Naive B cell (primary cell): Measurements from ENCODE around the gene PGC. TPM values are rescaled to one million over a fixed set of nuclear protein-coding genes. Genes with fewer than 3 reads are reported as not detected.
A peak's percentile ranks its signal among the peaks of the same experiment; 100 is the strongest.

Experiments used
- ATAC-seq, 2 donors: fragments of 150-1000 bp; cut with Tn5 transposase; 2 replicates each; pipeline ENCODE4 v1.10.0; 2021; ENCODE audit warnings: low read depth in 2 of 2, mild to moderate bottlenecking in 2 of 2, moderate library complexity in 2 of 2
- DNase-seq: peaks from one replicate; pipeline ENCODE4 v3.0.0; 2022
- H3K27ac Mint-ChIP-seq, 6 donors: one replicate each; pipeline ENCODE4 v1.8.0; 2020 to 2022; ENCODE audit warnings: mild to moderate bottlenecking in 6 of 6, mixed read lengths in 6 of 6, moderate library complexity in 5 of 6, inconsistent platforms in 2 of 6
- H3K27me3 Mint-ChIP-seq, 3 donors: one replicate each; pipeline ENCODE4 v1.8.0; 2021 to 2022; ENCODE audit warnings: mixed read lengths in 3 of 3, mild to moderate bottlenecking in 1 of 3
- H3K36me3 Mint-ChIP-seq, 2 donors: one replicate each; pipeline ENCODE4 v1.8.0; 2020 to 2022; ENCODE audit warnings: mixed read lengths in 2 of 2, inconsistent platforms in 1 of 2, mild to moderate bottlenecking in 1 of 2
- H3K4me1 Mint-ChIP-seq, 3 donors: one replicate each; pipeline ENCODE4 v1.8.0; 2020 to 2022; ENCODE audit warnings: mixed read lengths in 3 of 3, inconsistent platforms in 1 of 3, mild to moderate bottlenecking in 1 of 3, moderate library complexity in 1 of 3
- H3K4me3 Mint-ChIP-seq, 8 donors: one replicate each; pipeline ENCODE4 v1.8.0; 2020 to 2022; ENCODE audit warnings: mild to moderate bottlenecking in 8 of 8, mixed read lengths in 8 of 8, moderate library complexity in 8 of 8, inconsistent platforms in 2 of 8
- H3K9me3 Mint-ChIP-seq, 7 donors: one replicate each; pipeline ENCODE4 v1.8.0; 2020 to 2022; ENCODE audit warnings: mixed read lengths in 7 of 7, mild to moderate bottlenecking in 5 of 7, inconsistent platforms in 2 of 7, moderate library complexity in 1 of 7
- polyA plus RNA-seq, 6 donors: library from polyadenylated mRNA; unstranded; fragments of 300-500 nt; fragmentation: Illumina TruSeq; gene quantifications; one replicate each; pipeline ENCODE4 v1.2.3, GENCODE V29; 2021; ENCODE audit warnings: low read depth in 6 of 6

Gene PGC
- polyA plus RNA-seq, 6 donors from 2014 or later: not detected

DNA sequence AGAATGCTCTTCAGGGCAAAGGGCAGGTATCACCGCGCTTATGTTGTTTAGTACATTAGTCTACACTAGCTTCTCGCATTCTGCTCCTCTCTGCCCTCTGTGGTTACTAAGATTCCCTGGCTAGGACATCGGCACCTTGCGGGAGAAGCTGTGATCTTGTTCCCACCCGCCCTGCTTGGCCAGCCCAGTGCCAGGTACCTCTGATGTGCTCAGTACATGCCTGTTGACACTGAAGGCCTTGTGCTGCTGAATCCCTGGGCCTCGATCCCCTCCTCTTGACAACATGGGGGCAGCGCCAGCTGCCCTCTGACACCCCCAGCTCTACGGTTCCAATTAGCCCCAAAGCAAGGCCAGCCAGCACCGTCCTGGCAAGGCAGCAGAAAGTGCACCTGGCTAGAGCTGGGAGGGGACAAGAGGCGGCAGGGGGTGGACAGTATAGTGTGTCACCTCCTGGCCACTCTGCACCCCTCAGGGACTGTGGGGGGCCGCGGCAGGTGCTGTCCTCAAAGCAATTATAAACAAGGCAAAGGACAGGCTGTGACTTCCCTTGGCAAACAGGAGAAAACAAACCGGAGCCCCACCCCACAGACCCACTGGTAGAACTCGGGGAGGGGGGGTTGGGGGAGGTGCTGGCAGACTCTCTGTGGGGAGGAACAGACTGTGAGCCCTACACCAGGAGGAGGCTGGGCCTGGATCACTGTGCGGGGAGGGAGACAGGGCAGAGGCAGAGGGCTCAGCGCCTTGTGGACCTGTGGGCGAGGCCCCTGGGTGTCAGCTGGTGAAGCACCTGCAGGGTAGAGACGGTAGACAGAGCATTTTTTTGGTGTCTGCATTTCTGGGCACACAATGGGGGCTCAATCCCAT lies 18.9 kb downstream of the PGC start:
- Mint-ChIP-seq H3K27ac (peak overlapping the region; percentile 81 to 94 (median 90)), H3K4me1 (peaks cover 75 to 98% (median 94%) of the 10 kb centered on the region in 3 donors), H3K36me3 (no peaks in the 10 kb centered on the region), H3K27me3 (no peaks in the 10 kb centered on the region), H3K9me3 (no peaks in the 10 kb centered on the region), H3K4me3 (peak overlapping the region; percentile 74 to 99 (median 84))
- DNase-seq: peak; percentile 39
- ATAC-seq: peak; percentile 22 to 38

- peaks cover 80 to 98% (median 95%) of the 10 kb centered on the region in 3 donors for H3K4me1 Mint-ChIP-seq
- no peaks in the 10 kb centered on the region for H3K9me3 Mint-ChIP-seq
- no peak for DNase-seq
- H3K4me3 Mint-ChIP-seq: peak overlapping the region in 7 of 8 donors; percentile 64 to 99 (median 79)
- no peak for ATAC-seq
- peak overlapping the region in 5 of 6 donors; percentile 37 to 88 (median 81) for H3K27ac Mint-ChIP-seq
- H3K27me3 Mint-ChIP-seq: no peaks in the 10 kb centered on the region
- no peaks in the 10 kb centered on the region for H3K36me3 Mint-ChIP-seq
Observed at GRCh38 chr6:41727705-41728072, 19.5 kb downstream of the PGC start.

GRCh38 chr6:41726876-41727275 lies 20.3 kb downstream of the PGC start:
- Mint-ChIP-seq H3K36me3 (no peaks in the 10 kb centered on the region), H3K4me1 (peaks cover 81 to 99% (median 97%) of the 10 kb centered on the region in 3 donors), H3K27me3 (no peaks in the 10 kb centered on the region), H3K27ac (peak overlapping the region; percentile 48 to 97 (median 87)), H3K4me3 (peak overlapping the region; percentile 62 to 99 (median 77)), H3K9me3 (no peaks in the 10 kb centered on the region)
- no peak for DNase-seq
- no peak for ATAC-seq

DNA sequence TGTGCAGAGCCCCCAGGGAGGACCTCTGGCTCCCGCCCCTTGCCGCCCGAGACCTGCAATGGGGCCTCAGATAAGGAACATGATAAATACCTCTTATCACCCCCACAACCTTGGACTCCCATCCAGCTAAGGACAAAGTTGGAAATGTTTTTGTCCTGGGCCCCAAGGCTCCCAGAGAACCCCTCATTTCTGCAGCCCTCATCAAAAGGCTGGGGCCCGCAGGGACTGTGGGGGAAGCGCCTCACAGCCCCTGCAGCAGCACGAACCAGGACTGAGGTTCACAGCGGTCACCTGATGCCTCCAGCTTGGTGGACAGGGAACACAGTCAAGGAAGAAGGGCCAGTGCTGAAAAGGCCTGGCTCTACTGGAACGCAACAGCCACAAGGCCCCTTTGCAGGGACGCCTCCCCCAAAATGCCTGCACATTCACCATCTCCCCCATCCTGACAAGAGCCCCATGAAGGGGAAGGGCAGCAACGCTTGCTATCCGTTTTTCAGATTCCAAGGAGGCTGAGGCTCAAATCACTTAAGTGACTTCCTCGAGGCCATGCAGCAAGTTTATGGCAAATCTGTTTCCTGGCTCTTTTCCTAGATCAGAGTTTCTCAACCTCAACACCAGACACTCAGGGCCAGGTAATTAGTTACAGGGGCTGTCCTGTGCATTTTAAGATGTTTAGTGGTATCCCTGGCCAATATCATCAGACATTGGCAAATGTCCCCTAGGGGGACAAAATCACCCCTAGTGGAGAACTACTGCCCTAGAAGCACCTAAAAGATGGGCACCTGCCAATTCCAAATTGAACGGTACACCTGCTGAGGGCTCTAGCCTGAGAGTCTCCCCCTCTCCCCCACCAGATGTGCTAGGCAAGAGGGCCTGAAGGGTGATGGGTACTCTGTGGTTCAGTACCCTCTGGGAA lies 22.4 kb downstream of the PGC start:
- peak overlapping the region in 5 of 6 donors; percentile 58 to 99 (median 98) for H3K27ac Mint-ChIP-seq
- peaks cover 82 to 99% (median 99%) of the 10 kb centered on the region in 3 donors for H3K4me1 Mint-ChIP-seq
- peak overlapping the region; percentile 75 to 96 (median 94) for H3K4me3 Mint-ChIP-seq
- no peaks in the 10 kb centered on the region for H3K9me3 Mint-ChIP-seq
- DNase-seq (no peak), ATAC-seq (no peak)
- no peaks in the 10 kb centered on the region for H3K36me3 Mint-ChIP-seq
- no peaks in the 10 kb centered on the region for H3K27me3 Mint-ChIP-seq

GRCh38 chr6:41724228-41724580 lies 23.0 kb downstream of the PGC start:
- ATAC-seq: no peak
- Mint-ChIP-seq H3K9me3 (no peaks in the 10 kb centered on the region), H3K27me3 (no peaks in the 10 kb centered on the region), H3K27ac (peak overlapping the region; percentile 88 to 99 (median 98)), H3K36me3 (no peaks in the 10 kb centered on the region), H3K4me1 (peaks cover 83 to 99% (median 99%) of the 10 kb centered on the region in 3 donors), H3K4me3 (peak overlapping the region; percentile 75 to 96 (median 94))
- DNase-seq: no peak

- no peaks in the 10 kb centered on the region for H3K36me3 Mint-ChIP-seq
- peaks cover 83 to 99% (median 99%) of the 10 kb centered on the region in 3 donors for H3K4me1 Mint-ChIP-seq
- H3K9me3 Mint-ChIP-seq: no peaks in the 10 kb centered on the region
- H3K27me3 Mint-ChIP-seq: no peaks in the 10 kb centered on the region
- H3K27ac Mint-ChIP-seq: peak overlapping the region; percentile 88 to 99 (median 98)
- peak; percentile 87 for DNase-seq
- ATAC-seq: peak; percentile 95 to 96
- peak overlapping the region; percentile 75 to 96 (median 94) for H3K4me3 Mint-ChIP-seq
Observed at GRCh38 chr6:41723530-41724227, 23.5 kb downstream of the PGC start.

- H3K36me3 Mint-ChIP-seq: no peaks in the 10 kb centered on the region
Observed at GRCh38 chr6:41722969-41723529, 24.1 kb downstream of the PGC start.

GRCh38 chr6:41721414-41721813 lies 25.8 kb downstream of the PGC start:
- ATAC-seq (no peak), DNase-seq (no peak)
- Mint-ChIP-seq H3K4me3 (peak overlapping the region in 7 of 8 donors; percentile 64 to 96 (median 75)), H3K9me3 (no peaks in the 10 kb centered on the region), H3K36me3 (no peaks in the 10 kb centered on the region), H3K27me3 (no peaks in the 10 kb centered on the region), H3K27ac (peak overlapping the region; percentile 58 to 98 (median 90)), H3K4me1 (peaks cover 88 to 100% (median 99%) of the 10 kb centered on the region in 3 donors)

More at GRCh38 chr6:41722969-41723529, 24.1 kb downstream of the PGC start:
- Mint-ChIP-seq H3K4me3 (peak overlapping the region; percentile 75 to 96 (median 94)), H3K27ac (peak overlapping the region; percentile 88 to 99 (median 96)), H3K9me3 (no peaks in the 10 kb centered on the region), H3K27me3 (no peaks in the 10 kb centered on the region), H3K4me1 (peaks cover 83 to 99% (median 99%) of the 10 kb centered on the region in 3 donors)
- ATAC-seq (no peak), DNase-seq (no peak)

DNA sequence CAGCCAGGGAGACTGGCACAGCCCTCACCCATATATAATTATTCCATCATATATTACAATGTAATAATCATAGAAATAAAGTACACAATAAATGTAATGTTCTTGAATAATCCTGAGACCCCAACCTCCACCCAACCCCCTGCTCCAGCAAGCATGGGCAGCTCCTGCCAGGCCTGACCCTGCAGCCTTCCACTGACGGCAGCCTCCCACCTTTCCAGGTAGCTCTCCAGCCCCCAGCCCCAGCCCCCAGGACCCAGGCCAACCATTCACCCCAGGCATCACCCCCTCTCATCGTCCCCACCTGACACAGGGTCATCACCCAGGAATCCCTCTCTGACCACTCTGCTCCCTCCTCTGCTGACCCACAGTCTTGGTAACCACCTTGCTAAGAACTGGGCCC lies 26.4 kb downstream of the PGC start:
- Mint-ChIP-seq H3K4me1 (peaks cover 90 to 100% (median 99%) of the 10 kb centered on the region in 3 donors), H3K27me3 (no peaks in the 10 kb centered on the region), H3K4me3 (peak overlapping the region; percentile 69 to 96 (median 81)), H3K9me3 (no peaks in the 10 kb centered on the region), H3K27ac (peak overlapping the region; percentile 70 to 98 (median 90)), H3K36me3 (no peaks in the 10 kb centered on the region)
- DNase-seq (no peak), ATAC-seq (no peak)

- Mint-ChIP-seq H3K27ac (peak overlapping the region in 5 of 6 donors; percentile 70 to 98 (median 93)), H3K27me3 (no peaks in the 10 kb centered on the region), H3K4me3 (peak overlapping the region in 7 of 8 donors; percentile 35 to 96 (median 69)), H3K4me1 (peaks cover 88 to 99% (median 98%) of the 10 kb centered on the region in 3 donors), H3K36me3 (no peaks in the 10 kb centered on the region), H3K9me3 (no peaks in the 10 kb centered on the region)
- ATAC-seq (peak; percentile 10 to 16), DNase-seq (peak; percentile 20)
Observed at GRCh38 chr6:41720262-41720620, 27.0 kb downstream of the PGC start.

GRCh38 chr6:41719436-41720261 lies 27.5 kb downstream of the PGC start:
- no peaks in the 10 kb centered on the region for H3K27me3 Mint-ChIP-seq
- peak overlapping the region; percentile 69 to 98 (median 85) for H3K27ac Mint-ChIP-seq
- H3K36me3 Mint-ChIP-seq: no peaks in the 10 kb centered on the region
- ATAC-seq: no peak
- H3K4me1 Mint-ChIP-seq: peaks cover 87 to 98% (median 97%) of the 10 kb centered on the region in 3 donors
- DNase-seq: no peak
- H3K4me3 Mint-ChIP-seq: peak overlapping the region in 7 of 8 donors; percentile 9 to 96 (median 59)
- no peaks in the 10 kb centered on the region for H3K9me3 Mint-ChIP-seq

DNA sequence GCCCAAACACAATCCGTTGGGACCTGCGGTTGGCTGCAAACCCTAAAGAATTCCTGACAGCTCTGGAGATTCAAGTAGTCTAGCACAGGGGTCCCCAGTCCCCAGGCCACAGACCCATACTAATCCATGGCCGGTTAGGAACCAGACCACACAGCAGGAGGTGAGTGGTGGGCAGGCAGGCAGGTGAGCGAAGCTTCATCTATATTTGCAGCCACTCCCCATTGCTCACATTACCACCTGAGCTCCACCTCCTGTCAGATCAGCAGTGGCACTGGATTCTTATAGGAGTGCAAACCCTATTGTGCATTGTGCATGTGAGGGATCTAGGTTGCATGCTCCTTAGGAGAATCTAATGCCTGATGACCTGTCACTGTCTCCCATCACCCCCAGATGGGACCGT lies 28.4 kb downstream of the PGC start:
- no peaks in the 10 kb centered on the region for H3K9me3 Mint-ChIP-seq
- no peaks in the 10 kb centered on the region for H3K27me3 Mint-ChIP-seq
- no peak for ATAC-seq
- DNase-seq: no peak
- H3K36me3 Mint-ChIP-seq: no peaks in the 10 kb centered on the region
- H3K4me1 Mint-ChIP-seq: peaks cover 88 to 97% (median 97%) of the 10 kb centered on the region in 3 donors
- peak overlapping the region in 2 of 6 donors; percentile 54 to 66 for H3K27ac Mint-ChIP-seq
- H3K4me3 Mint-ChIP-seq: peak overlapping the region in 4 of 8 donors; percentile 12 to 78 (median 28)
